Measurements from ENCODE around the gene CCL14. TPM values are rescaled to one million over a fixed set of nuclear protein-coding genes. Genes with fewer than 3 reads are reported as not detected.
A peak's percentile ranks its signal among the peaks of the same experiment; 100 is the strongest.

Gene CCL14
- total RNA-seq, 1 experiment from 2014 or later = 0.15 TPM

DNA sequence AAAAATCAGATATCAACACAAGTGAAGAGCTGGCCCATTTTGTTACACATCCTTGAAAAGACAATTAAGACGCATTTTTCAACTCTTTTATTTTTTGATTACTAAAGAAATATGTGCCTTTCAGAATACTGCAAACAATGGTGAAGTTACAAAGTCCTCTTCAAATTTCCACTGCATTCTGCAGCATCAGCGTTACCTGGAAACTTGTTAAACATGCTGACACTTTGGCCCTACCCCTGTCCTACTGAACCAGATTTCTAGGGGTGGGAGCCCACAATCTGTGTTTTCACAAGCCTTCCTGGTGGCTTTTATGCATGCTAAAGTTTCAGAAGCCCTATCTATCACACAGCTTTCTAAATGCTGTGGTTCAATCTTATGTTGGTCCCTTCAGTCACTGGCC lies 4.5 kb upstream of the CCL14 start:
- DNase-seq (ENCODE audit: low spot score) = no peak

DNA sequence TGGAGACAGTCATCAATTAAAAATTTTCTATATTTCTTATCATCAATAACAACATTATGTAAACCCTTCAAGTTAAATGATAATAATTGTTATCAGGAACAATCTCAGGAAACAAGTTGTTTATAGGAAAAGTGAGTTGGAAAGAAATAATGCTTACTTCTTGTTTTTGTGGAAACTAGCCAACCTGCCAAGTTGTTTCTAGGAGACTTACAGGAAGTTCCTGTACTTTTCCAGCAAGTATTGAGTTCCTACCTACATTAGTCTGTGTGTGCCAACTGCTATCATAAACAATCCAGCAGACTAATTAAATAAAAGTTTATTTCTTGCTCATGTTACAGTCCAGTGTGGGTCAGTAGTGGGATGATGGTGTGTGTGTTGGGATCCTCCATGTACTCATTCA lies 1.6 kb upstream of the CCL14 start:
- DNase-seq (ENCODE audit: low spot score) = no peak

DNA sequence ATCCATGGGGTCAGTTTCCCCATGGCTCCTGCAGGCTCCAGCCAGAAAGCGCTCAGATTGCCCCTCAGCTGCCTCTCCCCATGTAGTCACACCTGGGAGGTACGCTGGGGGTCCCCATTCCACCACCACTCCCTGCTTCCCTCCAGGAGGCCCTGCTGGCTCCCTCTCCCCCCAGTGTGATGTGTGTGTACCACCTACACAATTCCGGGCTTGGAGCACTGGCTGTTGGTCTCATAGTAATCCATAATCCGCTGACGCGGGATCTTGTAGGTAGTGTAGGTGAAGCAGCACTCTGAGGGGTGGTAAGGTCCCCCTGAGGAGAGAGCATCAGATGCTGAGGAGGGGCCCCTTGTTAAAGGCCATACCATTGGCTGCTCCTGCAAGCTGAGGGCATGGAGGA lies 2.4 kb downstream of the CCL14 start:
- DNase-seq (ENCODE audit: low spot score) = no peak

DNA sequence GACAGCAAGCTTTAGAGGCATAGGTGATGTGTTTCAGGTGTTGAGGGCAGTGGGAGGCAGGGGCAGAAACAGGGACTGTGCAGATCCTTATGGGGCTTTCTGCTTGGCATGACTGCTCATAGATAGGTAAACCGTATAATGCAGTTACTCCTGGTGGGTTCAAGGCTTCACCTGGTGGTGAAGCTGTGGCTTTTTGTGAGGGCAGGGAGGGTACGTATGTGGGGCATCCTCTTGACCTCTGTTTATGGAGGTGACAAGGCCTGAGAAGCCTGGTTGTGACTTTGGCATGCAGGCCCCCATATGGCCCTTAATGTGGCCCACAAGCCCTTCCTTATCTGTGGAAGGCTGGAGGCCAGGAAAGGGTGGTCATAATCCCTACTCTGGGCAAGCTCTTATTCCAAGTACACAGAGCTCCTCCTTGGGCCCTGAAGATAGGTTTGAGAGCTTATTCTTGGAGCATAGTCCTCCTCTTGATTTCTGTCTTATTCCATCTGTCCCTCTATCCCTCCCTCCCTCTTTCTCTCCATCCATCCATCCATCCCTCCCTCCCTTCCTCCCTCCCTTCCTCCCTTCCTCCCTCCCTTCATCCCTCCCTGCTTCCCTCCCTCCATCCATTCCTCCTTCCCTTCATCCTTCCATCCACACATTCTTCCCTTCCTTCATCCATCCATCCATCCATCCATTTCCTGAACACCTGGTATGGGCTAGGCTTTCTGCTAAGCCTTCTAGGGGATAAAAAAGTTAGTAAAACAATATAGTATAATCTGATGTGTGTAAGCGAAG lies 3.9 kb downstream of the CCL14 start:
- no peak for DNase-seq (ENCODE audit: low spot score)

DNA sequence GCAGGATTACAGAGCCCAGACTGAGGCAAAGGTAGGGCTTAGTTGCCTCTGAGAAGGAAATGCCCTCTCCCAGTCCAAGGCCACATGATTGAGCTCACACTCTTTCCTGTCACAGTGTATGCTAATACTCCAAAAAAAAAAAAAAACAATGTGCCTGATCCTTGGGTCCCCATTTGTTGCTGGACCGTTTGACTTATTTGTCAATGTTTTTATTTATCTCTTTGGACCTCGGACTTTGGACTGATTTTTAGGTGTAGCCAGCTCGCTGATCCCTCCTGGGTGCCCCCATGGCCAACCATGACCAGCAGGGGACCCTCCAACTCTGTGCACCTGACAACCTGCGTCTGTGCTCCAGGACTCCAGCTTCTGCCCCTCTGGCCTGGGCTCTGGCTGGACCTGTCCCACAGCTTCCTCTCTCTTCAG lies 4.6 kb downstream of the CCL14 start:
- peak; percentile 58 for DNase-seq (ENCODE audit: low spot score)

DNA sequence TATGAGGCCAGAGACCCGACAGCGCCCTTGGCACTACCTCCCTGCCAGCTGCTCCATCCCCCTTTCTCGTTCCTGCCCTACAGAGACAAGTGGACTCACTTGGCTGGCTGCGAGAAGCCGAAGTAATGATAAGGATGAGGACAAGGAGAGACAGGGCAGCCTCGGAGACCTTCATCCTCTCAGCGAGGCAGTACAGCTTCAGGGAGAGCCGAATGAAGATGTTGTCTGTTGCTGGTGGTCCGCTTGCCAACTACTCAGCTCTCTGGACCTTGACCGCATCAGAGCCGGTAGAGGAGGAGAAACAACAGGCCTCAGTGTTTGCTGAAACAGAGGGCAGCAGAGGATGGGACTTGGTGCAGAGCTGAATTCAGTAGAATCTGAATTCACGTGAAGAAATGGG lies 5.3 kb downstream of the CCL14 start, which contains the start of gene CCL16:
TSS of gene CCL16 (minus strand) at position 252 of the 400 bp plus-strand sequence. CDS start at position 175, 77 bp downstream.
- no peak for DNase-seq (ENCODE audit: low spot score)

DNA sequence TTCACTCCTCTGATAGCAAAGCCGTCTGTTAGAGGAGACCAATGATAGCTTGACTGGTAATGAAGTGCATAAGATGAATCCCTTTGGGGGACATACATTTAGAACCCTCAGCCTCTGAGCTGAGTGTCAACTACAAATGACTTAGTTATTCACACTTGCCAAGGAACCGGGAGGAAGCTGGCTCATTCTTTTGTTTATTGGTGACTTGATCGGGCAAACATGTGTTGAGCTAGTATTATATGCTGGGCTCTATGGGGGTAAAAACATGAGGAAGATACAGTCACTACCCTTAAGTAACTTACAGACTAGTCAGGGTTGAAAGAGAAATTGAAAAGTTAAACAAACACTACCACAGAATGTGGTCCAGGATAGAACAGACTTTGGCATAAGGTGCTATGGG lies 8.2 kb downstream of the CCL14 start:
- no peak for DNase-seq (ENCODE audit: low spot score)

DNA sequence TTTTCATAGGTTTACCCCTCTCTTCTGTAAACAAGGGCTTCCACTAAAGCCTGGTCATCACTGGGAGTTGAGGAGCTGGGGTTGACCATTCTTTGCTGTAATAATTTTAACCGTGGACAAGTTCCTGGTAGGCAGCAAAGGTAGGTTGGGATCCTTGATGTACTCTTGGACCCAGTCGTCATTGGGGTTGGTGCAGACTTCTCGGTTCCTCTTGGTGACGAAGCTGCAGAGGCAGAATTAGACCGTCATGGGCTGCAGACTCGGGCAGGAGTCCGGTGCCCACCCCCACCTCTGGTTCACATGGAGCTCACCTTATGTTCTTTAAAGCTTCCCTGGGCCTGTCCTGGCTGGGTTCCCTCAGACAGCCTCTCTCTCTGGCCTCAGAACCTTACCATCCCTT lies 9.0 kb downstream of the CCL14 start:
- DNase-seq (ENCODE audit: low spot score) = no peak

DNA sequence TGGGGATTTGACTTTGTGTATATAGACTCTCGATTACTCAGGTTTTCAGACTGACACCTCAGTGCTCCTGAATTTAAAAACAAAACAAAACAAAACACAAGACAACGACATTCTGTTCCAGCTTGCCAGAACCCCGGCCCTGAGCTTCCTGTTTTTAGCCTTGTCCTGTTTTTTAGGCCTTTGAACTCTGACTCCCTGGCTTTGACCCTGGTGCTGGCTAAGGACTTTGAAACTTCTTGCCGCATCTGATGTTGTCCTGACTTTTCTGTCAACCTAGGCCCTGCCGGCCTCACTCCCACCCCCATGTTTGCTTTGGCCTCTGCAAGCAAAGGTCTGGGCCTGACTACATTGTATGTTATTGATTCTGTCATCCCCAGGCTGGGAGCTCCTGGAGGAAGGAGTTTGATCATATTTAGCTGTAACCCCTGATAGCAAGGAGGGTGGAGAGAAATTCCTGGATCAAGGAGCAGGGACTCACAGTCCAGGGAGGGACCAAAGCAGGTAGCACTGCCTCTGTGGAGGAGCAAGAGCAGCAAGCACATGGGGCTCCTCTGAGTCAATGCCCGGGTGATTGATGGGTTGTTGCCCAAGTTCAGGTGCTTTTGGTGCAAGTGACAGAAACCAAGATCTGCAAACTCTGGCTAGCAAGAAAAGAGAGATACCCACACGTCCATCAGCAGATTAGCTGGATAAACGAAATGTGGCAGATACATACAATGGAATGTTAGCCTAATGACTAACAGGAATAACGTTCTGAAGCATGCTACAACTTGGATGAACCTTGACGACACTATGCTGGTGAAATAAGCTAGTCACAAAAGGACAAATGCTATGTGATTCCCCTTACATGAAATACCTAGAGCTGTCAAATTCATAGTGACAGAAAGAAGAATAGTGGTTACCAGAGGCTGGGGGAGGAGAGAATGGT lies 12.9 kb downstream of the CCL14 start:
- peak; percentile 28 for DNase-seq (ENCODE audit: low spot score)

DNA sequence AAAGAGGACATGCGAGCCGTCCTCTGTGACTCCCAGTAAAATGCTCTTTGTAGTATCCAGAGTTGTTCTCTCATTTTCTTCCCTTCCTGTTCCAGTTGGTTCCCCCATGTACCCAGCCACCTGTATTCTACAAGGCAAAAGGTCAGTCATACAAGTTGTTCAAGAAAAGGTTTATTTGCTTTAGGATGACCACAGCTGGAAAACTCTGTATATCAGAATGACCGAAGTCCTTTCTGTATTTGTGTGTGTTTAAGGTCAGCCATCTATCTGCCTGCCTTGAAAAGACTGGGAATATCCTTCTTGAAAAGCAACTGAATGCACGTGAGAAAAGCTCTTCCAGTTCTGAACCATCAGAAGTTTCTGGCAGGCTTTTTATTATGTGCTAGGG lies 13.6 kb downstream of the CCL14 start:
- DNase-seq (ENCODE audit: low spot score) = peak; percentile 32

DNA sequence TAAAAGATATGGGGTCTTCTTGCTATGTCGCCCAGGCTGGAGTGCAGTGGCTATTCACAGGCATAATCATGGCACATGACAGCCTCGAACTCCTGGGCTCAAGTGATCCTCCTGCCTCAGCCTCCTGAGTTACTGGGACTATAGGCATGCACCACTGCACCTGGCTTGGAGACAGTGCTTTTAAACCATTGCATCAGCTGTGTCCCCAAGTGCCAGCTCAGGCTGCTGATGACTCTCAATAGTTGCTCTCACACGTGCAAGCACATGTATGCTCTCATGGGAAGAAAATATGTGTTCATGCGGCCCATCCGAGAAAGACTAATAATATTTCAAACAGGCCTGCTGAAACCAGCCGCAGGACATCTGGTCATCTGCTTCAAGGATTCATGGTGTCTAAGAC lies 14.0 kb downstream of the CCL14 start:
- DNase-seq (ENCODE audit: low spot score) = no peak

DNA sequence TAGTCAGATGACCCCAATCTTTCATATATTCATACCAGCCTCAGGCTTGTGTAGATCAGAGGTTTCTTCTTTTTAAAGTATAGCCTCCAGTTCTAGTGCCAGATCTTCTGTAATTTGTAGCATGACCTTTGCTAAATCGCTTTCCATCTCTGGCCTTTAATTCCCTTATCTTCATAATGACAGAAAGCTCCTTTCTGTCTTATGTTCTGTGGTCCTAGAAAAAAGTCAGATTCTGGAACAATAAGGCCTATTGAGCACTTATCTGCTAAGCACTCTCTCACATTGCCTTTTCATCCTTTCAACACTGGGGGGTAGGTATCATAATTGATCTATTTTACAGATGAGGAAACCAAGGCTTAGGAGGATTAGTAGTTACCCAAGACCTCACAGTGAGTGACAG lies 14.5 kb downstream of the CCL14 start:
- DNase-seq (ENCODE audit: low spot score) = no peak

DNA sequence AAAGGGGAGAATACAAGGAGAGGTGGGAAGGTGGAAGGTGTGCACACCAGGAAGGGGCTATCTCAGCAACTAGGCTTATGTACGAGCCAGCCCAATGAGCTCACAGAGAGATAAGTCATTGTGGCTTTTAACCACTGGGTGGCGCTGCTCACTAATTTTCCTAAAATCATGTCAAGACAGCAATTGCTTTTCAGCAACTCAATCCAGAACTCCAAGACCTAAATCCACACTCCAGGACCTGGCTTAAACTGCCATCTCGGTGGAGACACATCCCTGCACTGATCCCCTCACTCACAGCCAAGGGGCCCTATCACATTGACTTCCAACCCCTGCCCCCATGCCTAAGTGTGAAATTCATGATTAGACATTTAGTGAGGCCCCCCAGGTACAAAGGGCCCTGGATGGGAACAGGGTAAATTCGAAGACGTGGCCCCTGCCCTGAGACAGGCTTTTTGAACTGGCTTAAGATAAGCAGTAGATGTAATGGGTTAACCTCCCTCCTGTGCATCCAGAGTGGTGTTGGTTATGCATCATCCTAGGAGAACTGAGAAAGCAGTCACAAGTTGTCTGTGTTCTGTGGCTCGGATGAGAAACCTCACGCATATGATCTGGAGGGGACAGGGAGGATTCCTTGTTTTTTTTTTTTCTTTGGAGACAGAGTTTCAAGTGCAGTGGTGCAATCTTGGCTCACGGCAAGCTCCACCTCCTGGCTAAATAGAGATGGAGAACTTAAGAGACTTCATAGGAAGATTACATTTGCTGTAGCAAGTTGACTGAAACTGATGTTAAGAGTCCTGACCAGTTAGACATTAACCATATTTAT lies 16.8 kb downstream of the CCL14 start:
- DNase-seq (ENCODE audit: low spot score) = peak; percentile 97

DNA sequence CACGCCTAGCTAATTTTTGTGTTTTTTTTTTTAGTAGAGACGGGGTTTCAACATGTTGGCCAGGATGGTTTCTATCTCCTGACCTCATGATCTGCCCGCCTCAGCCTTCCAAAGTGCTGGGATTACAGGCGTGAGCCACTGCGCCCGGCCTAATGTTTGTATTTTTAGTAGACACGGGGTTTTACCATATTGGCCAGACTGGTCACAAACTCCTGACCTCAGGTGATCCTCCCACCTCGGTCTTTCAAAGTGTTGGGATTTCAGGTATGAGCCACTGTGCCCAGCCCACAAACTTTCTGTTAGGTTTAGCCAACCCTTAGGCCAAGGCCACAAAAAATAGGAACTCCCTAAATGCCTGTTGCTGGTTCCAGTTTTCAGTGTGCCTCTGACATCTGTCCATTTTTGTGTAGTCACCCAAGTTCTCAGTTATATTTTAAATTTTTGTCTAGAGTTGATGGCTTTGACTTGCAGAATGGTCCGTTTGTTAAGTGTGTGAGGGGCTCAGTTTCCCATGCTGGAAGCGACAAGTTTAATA lies 17.9 kb downstream of the CCL14 start:
- DNase-seq (ENCODE audit: low spot score) = no peak

DNA sequence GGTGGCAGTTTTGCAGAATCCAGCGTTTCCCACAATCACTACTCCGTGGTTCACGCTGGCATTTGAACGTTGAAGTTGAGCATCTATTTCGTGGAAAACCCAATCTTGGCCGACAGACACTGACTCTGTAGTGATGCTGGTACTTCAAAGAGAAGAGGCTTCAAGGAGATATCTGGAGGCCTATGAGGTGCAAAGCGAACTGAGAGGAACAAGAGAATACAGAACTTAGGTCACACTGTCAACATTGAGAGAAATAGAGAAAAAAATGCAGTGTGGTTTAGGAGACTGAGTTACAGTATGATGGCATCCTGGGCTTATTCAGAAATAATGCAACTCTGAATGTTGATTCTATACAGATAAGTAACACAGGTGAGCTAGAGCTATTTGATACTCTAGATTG lies 21.3 kb downstream of the CCL14 start:
- DNase-seq (ENCODE audit: low spot score) = no peak

DNA sequence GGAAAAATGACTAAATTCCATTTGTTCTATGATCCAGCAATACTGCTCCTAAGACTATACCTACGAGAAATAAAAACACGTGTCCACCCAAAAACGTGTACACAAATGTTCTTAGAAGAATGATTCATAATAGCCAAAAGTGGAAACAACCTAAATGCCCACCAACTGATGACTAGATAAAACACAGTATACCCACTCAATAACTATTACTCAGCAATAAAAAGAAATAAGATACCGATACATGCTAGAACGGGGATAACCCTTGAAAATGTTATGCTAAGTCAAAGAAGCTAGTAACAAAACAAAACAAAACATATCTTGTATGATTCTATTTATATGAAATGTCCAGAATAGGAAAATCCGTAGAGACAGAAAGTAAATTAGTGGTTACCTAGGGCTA lies 22.9 kb downstream of the CCL14 start:
- no peak for DNase-seq (ENCODE audit: low spot score)

DNA sequence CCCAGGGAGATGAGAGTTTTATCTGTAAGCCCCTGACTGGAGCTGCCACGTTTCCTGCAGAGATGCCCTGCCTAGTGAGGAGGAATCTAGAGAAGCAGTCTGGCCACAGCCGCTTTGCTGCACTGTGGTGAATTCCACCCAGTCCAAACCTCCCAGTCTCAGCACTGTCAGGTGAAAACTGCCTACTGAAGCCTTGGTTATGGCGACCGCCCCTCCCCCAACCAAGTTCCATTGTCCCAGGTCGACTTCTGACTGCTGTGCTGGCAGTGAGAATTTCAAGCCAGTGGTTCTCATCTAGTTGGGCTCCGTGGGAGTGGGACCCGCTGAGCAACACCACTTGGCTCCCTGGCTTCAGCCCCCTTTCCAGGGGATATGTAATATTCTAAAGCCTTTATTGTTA lies 32.8 kb downstream of the CCL14 start:
- DNase-seq (ENCODE audit: low spot score) = no peak

DNA sequence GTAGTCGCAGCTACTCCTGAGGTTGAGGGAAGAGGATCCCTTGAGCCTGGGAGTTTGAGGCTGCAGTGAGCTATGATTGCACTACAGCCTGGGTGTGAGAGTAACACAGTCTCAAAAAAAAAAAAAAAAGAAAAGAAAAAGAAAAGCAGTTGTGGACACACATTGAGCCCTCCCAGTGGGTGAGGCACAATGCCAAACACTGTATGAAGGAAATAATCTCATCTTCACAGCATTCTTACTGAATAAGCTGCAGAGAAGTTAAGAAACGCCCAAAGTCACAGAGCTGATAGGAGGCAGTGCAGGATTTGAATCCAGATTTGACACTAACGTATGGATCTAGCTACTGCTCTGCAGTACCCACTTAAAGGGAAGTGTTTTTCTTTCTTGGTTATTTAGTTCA lies 37.1 kb downstream of the CCL14 start:
- no peak for DNase-seq (ENCODE audit: low spot score)

DNA sequence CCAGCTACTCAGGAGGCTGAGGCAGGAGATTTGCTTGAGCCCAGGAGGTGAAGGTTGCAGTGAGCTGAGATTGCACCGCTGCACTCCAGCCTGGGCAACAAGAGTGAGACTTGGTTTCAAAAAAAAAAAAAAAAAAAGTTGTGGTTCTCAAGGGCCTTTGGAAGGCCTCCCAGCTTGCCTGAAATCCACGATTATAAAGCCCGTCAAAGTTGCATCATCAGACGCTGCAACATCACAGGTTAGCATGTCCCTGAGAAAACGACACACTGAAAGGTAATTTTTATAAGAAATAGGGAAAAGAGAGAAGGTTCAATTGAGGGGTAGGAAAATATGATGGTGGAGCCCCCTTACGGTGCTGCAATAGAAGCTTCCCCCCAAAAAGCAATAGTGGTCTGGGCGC lies 38.4 kb downstream of the CCL14 start:
- DNase-seq (ENCODE audit: low spot score) = no peak

DNA sequence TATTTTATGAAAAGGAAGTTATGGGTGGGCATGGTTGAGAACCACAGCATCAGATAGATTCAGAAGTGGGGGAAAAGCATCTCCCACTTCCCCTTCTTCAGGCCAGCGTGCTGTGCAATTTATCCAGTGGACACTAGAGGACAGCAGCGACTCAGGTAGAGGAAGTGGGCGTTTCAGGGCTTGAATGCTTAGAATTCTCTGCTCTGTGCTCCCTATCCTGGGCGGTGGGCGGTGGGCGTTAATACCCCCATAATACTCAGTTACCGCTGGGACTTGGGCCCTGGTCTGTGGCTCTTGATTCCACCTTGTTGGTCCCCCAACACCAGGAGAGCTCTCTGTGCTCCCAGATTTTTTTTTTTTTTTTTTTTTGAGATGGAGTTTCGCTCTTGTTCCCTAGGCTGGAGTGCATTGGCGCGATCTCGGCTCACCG lies 39.4 kb downstream of the CCL14 start:
- DNase-seq (ENCODE audit: low spot score) = peak; percentile 77

DNA sequence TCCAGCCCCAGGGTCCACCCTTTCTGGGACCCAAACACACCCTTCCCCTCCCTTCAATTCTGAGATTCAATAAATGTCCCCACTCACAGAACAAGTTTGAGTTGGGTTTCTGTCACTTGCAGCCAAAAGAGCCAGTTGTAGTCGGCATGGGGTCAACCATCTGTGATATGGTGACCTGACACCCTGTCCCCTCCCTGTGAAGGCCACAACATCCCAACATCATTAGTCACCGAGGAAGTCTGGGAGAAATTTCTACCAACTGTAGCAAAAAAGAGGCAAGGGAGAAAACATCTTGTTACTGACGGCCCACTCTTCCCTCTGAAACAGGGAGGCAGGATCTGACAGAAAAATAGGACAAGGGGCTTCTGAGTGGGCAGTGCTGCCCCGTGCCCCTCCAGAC lies 42.4 kb downstream of the CCL14 start:
- DNase-seq (ENCODE audit: low spot score) = no peak

DNA sequence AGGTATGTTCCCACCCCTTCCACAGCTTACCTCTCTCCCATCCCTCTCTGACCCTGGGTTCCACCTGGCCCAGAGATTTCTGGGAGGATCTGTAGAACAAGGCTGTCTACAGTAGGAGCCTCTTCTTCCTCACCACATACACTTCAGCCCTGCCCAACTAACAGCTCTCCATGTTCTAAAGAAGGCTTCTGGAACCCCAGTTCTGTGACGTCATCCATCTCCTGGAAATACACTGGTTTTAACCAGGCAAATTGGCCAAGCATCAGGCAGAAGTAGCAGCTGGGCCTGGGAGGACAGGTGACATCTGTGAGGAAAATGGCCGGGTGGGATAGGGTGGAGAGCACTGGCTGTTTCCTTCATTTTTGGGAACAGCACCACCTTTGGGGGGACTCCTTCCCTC lies 43.0 kb downstream of the CCL14 start, which contains the start of gene LYZL6:
TSS of gene LYZL6 (minus strand) at position 177 of the 400 bp plus-strand sequence. CDS start 4,357 bp downstream, outside the sequence.
- DNase-seq (ENCODE audit: low spot score) = no peak
